ENCODE measurements around the gene SLC25A34. TPM values are rescaled to one million over a fixed set of nuclear protein-coding genes. Genes with fewer than 3 reads are reported as not detected.
A peak's percentile ranks its signal among the peaks of the same experiment; 100 is the strongest.

The SLC25A34 gene
- total and polyA plus RNA-seq, 2 of the 13 experiments (the other 11 are each of a cell fraction or from before 2014, with no cell fraction given): 0.13 to 0.18 TPM

DNA sequence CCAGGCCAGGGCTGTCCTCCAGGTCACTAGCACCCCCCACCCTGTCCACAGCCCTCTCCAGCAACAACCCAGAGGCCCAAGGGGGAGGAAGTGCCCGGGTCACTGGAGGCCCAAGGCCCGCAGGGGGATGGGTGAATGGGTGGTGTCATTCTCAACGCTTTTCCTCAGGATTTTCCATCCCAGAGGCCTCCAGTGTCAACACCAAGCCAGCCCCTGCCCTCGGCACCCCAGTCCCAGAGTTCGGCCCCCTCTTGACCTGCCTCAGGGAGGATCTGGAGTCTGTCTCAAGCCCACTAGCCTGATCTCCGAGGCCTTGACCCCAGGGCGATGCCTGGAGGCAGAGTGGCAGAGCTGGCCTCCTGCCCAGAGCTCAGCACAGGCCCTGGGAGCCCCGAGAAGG, 11.3 kb downstream of the SLC25A34 start (continued):
- TF ChIP-seq SOX6 (IDR thresholded peaks at IDR 0.05): no peak
- TF ChIP-seq SOX6 (CRISPR knock-in tag; IDR thresholded peaks at IDR 0.05): peak; percentile 50; the same call in 1 of the 2 replicates
- TF ChIP-seq ZFP36L2 (CRISPR knock-in tag; IDR thresholded peaks at IDR 0.05): no peak
- no peak for TF ChIP-seq ZNF713 (CRISPR knock-in tag; IDR thresholded peaks at IDR 0.05)
- TF ChIP-seq, protein P1, sequence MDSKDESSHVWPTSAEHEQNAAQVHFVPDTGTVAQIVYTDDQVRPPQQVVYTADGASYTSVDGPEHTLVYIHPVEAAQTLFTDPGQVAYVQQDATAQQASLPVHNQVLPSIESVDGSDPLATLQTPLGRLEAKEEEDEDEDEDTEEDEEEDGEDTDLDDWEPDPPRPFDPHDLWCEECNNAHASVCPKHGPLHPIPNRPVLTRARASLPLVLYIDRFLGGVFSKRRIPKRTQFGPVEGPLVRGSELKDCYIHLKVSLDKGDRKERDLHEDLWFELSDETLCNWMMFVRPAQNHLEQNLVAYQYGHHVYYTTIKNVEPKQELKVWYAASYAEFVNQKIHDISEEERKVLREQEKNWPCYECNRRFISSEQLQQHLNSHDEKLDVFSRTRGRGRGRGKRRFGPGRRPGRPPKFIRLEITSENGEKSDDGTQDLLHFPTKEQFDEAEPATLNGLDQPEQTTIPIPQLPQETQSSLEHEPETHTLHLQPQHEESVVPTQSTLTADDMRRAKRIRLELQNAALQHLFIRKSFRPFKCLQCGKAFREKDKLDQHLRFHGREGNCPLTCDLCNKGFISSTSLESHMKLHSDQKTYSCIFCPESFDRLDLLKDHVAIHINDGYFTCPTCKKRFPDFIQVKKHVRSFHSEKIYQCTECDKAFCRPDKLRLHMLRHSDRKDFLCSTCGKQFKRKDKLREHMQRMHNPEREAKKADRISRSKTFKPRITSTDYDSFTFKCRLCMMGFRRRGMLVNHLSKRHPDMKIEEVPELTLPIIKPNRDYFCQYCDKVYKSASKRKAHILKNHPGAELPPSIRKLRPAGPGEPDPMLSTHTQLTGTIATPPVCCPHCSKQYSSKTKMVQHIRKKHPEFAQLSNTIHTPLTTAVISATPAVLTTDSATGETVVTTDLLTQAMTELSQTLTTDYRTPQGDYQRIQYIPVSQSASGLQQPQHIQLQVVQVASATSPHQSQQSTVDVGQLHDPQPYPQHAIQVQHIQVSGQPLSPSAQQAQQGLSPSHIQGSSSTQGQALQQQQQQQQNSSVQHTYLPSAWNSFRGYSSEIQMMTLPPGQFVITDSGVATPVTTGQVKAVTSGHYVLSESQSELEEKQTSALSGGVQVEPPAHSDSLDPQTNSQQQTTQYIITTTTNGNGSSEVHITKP (CRISPR knock-in tag; IDR thresholded peaks at IDR 0.05; ENCODE audit: low read depth): no peak
- TF ChIP-seq HCFC1 (IDR thresholded peaks at IDR 0.05; ENCODE audit: low read depth, low read length): no peak
- TF ChIP-seq, protein P2, sequence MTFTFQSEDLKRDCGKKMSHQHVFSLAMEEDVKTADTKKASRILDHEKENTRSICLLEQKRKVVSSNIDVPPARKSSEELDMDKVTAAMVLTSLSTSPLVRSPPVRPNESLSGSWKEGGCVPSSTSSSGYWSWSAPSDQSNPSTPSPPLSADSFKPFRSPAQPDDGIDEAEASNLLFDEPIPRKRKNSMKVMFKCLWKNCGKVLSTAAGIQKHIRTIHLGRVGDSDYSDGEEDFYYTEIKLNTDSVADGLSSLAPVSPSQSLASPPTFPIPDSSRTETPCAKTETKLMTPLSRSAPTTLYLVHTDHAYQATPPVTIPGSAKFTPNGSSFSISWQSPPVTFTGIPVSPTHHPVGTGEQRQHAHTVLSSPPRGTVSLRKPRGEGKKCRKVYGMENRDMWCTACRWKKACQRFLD (CRISPR knock-in tag; IDR thresholded peaks at IDR 0.05; ENCODE audit: borderline replicate concordance): no peak
- TF ChIP-seq, protein P3, sequence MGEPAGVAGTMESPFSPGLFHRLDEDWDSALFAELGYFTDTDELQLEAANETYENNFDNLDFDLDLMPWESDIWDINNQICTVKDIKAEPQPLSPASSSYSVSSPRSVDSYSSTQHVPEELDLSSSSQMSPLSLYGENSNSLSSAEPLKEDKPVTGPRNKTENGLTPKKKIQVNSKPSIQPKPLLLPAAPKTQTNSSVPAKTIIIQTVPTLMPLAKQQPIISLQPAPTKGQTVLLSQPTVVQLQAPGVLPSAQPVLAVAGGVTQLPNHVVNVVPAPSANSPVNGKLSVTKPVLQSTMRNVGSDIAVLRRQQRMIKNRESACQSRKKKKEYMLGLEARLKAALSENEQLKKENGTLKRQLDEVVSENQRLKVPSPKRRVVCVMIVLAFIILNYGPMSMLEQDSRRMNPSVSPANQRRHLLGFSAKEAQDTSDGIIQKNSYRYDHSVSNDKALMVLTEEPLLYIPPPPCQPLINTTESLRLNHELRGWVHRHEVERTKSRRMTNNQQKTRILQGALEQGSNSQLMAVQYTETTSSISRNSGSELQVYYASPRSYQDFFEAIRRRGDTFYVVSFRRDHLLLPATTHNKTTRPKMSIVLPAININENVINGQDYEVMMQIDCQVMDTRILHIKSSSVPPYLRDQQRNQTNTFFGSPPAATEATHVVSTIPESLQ (CRISPR knock-in tag; conservative IDR thresholded peaks at IDR 0.05): no peak
- TF ChIP-seq FOXM1 (CRISPR knock-in tag; IDR thresholded peaks at IDR 0.05): no peak
- TF ChIP-seq ARNT2 (CRISPR knock-in tag; IDR thresholded peaks at IDR 0.05; ENCODE audit: low read depth): no peak
- TF ChIP-seq MEF2D (CRISPR knock-in tag; IDR thresholded peaks at IDR 0.05): peak; percentile 17; the same call in 1 of the 2 replicates
- no peak for TF ChIP-seq ZNF839 (CRISPR knock-in tag; IDR thresholded peaks at IDR 0.05; ENCODE audit: borderline replicate concordance)
- TF ChIP-seq, protein P4, sequence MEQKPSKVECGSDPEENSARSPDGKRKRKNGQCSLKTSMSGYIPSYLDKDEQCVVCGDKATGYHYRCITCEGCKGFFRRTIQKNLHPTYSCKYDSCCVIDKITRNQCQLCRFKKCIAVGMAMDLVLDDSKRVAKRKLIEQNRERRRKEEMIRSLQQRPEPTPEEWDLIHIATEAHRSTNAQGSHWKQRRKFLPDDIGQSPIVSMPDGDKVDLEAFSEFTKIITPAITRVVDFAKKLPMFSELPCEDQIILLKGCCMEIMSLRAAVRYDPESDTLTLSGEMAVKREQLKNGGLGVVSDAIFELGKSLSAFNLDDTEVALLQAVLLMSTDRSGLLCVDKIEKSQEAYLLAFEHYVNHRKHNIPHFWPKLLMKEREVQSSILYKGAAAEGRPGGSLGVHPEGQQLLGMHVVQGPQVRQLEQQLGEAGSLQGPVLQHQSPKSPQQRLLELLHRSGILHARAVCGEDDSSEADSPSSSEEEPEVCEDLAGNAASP (CRISPR knock-in tag; IDR thresholded peaks at IDR 0.05; ENCODE audit: borderline replicate concordance): no peak; the same call in 1 of the 2 replicates
- TF ChIP-seq HNF4A (CRISPR knock-in tag; IDR thresholded peaks at IDR 0.05): peak; percentile 37
- no peak for TF ChIP-seq SMAD9 (CRISPR knock-in tag; IDR thresholded peaks at IDR 0.05)
- peak in 1 of 2 experiments; percentile 73; a peak in 3 of 4 replicates for TF ChIP-seq NR2F1 (CRISPR knock-in tag; IDR thresholded peaks at IDR 0.05)
- TF ChIP-seq ARID2 (CRISPR knock-in tag; IDR thresholded peaks at IDR 0.05; ENCODE audit: borderline replicate concordance): no peak
- TF ChIP-seq BCL6 (CRISPR knock-in tag; IDR thresholded peaks at IDR 0.05): 0 out of 2 replicates have a peak, but pooled peaks have one; percentile 14
- TF ChIP-seq, protein P5, sequence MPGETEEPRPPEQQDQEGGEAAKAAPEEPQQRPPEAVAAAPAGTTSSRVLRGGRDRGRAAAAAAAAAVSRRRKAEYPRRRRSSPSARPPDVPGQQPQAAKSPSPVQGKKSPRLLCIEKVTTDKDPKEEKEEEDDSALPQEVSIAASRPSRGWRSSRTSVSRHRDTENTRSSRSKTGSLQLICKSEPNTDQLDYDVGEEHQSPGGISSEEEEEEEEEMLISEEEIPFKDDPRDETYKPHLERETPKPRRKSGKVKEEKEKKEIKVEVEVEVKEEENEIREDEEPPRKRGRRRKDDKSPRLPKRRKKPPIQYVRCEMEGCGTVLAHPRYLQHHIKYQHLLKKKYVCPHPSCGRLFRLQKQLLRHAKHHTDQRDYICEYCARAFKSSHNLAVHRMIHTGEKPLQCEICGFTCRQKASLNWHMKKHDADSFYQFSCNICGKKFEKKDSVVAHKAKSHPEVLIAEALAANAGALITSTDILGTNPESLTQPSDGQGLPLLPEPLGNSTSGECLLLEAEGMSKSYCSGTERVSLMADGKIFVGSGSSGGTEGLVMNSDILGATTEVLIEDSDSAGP (CRISPR knock-in tag; IDR thresholded peaks at IDR 0.05; ENCODE audit: borderline replicate concordance): 0 out of 2 replicates have a peak, but pooled peaks have one; percentile 25
- no peak for TF ChIP-seq FOXA1 (IDR thresholded peaks at IDR 0.05)
- TF ChIP-seq FOXA1 (CRISPR knock-in tag; IDR thresholded peaks at IDR 0.05): peak; percentile 52
